Activated naive CD4-positive, alpha-beta T cell treated with anti-CD3 and anti-CD28 coated beads, Interleukin-2, amount 10 ng/mL, durations not matched to agents 5 hours and 36 hours (primary cell): Measurements from ENCODE around the gene CHRNB2. TPM values are rescaled to one million over a fixed set of nuclear protein-coding genes. Genes with fewer than 3 reads are reported as not detected.

Experiments used
- total RNA-seq, 2 experiments: library from RNA; stranded (reverse); gene quantifications; one replicate each; pipeline ENCODE4 v1.2.3, GENCODE V29; 2021

CHRNB2 gene
- not detected for total RNA-seq

GRCh38 chr1:154567386-154568156 lies at the start of gene CHRNB2:
Gene CHRNB2, plus strand, starts transcription at chr1:154567778. Its CDS starts 267 bp downstream, at chr1:154568045.

GRCh38 chr1:154557939-154558719 lies 9.4 kb upstream of the CHRNB2 start, which contains the start of gene UBE2Q1:
Gene UBE2Q1, minus strand, starts transcription at chr1:154558662. Its CDS starts 109 bp downstream, at chr1:154558553.

GRCh38 chr1:154607609-154608396 lies 40.2 kb downstream of the CHRNB2 start, which contains the start of gene ADAR:
Gene ADAR, minus strand, starts transcription at chr1:154608186. Its CDS starts 180 bp downstream, at chr1:154608006.

Other genes starting within 250 kb of the CHRNB2 start
- not detected for gene AQP10, start 246.7 kb upstream of the CHRNB2 start, total RNA-seq
- 100 to 1,000 TPM; 146 to 156 TPM for gene ATP8B2, start 242.3 kb upstream of the CHRNB2 start, total RNA-seq
- gene IL6R, start 162.4 kb upstream of the CHRNB2 start, total RNA-seq, result 10 to 100 TPM; 10.9 to 11.6 TPM
- not detected for gene TDRD10, start 65.6 kb upstream of the CHRNB2 start, total RNA-seq
- gene SHE, start 65.4 kb upstream of the CHRNB2 start, total RNA-seq, result not detected
- 100 to 1,000 TPM in 1 of 2 experiments, 10 to 100 TPM in 1; 92.2 to 106 TPM for gene UBE2Q1, start 9.1 kb upstream of the CHRNB2 start, total RNA-seq
- 100 to 1,000 TPM; 224 to 233 TPM for gene ADAR, start 40.4 kb downstream of the CHRNB2 start, total RNA-seq